NCI-H526 treated with DMSO at 0.1 percent for 48 hours (cell line): Measurements from ENCODE around the gene GLT6D1.

Source experiments
- DNase-seq: peaks from one replicate; lab custom pipeline; 2025; lab: John Stamatoyannopoulos, UW

GLT6D1 gene

DNA sequence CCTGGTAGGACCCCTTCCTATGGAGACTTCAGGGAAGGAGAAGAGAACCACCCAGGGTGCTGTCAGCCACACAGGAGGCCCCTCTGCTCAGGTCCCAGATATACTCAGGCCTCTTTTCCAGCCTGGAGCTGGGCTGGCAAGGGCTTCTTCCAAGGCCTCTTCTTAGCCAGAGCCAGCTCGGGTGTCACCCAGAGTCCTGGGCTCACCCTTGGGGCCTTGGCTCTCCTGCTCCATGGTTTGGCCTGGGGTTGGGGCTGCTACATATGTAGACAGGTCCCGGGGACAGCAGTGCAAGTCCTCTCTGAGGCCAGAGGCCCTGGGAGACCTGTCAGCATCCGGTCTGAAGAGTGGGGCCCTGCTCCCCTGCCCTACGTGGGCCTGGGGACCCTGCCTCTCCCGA lies 55.0 kb downstream of the GLT6D1 start:
- DNase-seq, result no peak

DNA sequence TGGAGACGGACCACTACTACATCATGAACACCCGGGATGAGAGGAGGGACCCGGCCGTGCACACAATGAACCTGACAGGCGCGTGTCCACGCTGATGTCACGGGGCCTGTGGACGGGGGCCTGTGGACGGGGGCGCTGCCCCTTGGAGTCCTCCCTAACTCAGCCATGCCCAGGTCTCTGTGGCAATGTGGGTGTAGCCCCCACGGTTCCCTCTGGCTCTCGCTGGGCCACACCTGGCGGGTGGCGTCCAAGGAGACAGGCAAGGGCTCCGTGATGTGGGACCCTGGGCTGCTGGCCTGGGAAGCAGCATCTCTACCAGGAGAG lies 55.7 kb downstream of the GLT6D1 start:
- DNase-seq, result no peak

DNA sequence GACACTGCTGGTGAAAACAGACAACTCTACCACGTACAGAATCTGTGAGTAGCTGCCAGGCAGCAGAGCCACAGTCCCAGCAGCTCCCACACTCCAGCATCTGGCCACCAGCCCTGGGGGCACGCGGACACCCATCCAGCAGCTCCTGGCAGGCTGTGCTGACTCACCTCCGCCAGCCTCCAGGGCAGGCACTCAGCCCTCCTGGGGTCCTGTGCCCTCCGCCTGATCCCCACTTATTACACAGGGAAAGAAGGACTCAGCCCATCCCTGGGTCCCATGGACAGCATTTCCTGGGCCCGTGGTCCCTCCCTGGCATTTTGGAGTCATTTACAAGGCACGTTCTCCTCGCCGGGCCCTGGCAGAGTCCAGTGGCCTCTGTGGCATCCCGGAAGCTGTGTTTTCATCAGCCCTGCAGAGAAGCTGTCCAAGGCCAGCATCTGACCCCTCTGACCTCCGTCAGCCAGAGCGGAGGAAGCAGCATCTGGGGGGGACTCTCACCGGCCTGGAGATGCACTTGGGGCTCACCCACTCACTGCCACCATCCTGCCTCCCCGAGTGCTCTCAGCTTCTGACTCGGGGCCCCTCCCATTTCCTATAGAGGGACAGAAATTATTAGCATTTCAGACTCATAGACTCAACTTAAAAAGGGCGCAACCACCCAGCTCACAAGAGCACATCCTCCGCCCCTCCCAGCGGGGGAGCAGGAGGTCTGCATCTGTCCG lies 56.2 kb downstream of the GLT6D1 start:
- no peak for DNase-seq

DNA sequence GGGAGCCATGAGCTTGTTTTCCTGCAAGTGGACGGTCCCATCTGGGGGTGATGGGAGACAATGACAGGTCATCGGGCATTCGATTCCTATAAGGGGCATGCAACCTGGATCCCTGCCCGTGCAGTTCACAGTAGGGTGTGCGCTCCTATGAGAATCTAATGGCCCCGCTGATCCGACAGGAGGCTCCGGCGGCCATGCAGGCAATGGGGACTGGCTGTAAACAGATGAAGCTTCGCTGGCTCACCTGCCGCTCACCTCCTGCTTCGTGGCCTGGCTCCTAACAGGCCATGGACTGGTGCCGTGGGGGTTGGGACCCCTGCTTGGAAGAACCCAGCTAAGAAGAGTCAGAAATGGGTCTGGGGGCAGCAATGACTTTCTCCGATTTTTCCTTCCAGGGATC lies 56.8 kb downstream of the GLT6D1 start:
- no peak for DNase-seq

DNA sequence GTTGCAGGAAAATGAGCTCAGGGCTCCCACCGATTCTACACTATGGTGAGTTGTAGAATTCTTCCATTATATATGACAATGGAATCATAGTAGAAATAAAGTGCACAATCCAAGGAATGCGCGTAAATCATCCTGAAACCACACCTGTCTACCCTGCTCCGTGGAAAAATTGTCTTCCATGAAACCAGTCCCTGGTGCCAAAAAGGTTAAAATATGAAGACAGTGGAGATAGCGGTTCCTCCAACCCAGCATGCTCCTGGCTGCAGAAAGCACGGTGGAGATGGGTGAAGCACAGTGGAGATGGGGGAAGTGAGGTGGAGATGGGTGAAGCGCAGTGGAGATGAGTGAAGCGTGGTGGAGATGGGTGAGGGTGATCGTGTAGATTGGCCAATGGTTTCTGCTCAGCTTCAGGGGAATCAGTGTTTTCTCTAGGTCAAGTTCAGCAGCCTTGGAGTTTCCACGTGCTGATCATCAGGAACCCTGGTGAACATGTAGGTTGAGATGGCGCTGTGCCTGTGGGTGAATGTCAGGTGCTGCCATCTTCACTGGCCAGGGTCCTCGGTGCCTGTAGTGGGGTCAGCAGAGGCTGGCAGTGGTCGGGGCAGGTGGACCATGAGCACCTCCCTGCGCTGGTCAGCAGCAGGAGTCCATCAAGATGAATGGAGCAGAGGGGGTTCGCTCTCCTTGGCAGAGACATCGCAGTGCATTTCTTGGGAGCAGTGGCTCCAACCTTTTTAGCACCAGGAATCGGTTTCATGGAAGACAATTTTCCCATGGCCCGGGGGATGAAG lies 57.5 kb downstream of the GLT6D1 start:
- no peak for DNase-seq

DNA sequence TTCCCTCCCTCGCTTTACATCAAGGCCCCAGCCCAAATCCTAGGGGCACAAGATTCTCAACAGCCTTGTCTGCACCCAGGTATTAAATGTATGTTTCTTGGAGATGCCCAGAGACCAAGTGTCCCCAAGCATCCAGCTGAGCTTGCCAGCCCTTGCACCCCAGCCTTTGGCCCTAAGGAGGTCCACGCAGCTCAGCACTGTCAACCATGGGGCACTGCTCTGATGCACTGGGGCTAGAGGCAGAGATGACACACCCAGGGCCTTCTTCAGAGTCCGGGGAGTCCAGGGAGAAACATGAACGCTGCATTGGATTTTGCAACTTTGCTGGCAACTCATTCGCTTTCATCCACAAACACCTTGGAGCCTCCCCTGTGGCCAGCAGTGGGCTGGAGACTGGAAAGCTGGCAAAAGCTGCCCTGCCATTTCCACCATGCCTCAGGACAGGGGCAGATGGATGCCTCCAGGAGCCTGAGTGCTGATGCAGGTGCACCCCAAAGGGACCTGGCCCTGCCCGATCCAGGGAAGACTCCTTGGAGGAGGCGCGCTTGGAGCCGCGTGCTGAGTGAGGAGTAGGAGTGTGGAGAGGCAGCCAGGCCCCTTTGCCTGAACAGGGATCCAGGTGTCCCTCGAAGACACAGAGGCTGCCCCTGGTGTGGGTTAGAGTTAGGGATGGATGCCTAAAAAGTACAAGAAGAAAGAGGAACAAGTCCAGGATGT lies 58.5 kb downstream of the GLT6D1 start:
- DNase-seq, result no peak

DNA sequence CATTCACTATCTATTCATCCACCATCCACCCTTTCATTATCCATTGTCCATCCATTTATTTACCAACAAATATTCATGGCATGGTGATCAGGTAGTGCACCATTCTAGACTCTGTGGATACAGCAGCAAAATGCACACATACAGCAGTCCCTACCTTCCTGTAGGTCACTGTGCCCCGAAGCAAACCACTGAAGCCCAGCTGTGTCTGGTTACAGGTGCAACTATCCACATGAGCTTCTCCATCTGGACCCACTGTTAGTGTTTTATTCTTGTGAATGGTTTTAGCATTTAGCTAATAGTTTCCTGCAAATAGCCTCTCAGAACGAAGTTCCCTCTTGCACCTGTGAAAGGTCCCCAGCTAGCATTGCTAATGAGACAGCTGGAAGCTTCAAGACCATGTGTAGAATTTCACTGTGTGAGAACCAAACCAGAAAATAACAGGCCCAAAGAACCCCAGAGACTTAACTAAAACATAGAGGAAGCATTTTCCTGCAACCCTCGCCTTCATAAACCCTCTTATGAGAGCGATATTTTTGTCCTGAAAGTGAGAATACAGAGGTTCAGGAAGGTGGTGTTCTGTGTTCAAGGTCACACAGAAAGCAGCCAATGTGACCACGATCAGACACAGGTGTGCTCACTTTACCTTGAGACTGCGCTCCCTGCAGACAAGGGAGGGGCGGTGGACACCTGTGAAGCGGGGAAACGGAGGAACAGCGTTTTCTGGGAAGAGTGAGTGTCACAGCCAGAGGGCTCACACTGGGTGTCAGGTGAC lies 59.3 kb downstream of the GLT6D1 start:
- no peak for DNase-seq

DNA sequence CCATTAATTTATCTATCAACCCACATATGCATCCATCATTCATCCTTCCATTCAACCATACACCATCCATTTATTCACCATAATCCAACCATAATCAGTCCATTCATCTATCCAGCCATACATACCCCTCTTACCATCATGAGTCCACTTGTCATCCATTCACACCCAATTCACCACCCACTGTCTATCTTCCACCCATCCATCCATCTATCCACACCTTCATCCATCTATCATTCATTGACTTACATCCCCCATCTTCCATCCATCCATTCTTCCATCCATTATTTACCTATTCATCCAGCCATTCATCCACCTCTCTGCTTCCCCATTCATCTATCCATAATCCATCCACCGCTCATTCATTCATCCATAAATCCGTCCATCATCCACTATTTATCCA lies 60.0 kb downstream of the GLT6D1 start:
- no peak for DNase-seq

DNA sequence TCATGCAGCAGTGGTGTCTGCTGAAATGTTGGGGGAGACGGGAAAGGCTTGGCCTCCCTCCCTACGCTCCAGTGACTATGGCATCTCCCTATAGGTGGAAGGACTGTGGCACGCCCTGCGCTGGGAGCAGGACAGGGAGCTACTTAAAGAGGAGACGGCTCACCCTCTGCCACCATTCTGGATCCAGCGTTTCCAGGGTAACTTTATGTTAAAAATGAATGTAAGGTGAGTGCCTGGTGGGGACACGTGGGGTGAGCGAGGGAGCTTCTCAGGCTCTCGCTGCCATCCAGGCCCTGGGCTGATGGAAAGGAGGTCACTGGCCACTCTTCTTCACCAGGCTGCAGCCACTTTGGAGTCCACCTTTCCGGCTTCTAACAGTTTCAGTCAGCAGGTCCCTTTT lies 62.1 kb downstream of the GLT6D1 start:
- no peak for DNase-seq

DNA sequence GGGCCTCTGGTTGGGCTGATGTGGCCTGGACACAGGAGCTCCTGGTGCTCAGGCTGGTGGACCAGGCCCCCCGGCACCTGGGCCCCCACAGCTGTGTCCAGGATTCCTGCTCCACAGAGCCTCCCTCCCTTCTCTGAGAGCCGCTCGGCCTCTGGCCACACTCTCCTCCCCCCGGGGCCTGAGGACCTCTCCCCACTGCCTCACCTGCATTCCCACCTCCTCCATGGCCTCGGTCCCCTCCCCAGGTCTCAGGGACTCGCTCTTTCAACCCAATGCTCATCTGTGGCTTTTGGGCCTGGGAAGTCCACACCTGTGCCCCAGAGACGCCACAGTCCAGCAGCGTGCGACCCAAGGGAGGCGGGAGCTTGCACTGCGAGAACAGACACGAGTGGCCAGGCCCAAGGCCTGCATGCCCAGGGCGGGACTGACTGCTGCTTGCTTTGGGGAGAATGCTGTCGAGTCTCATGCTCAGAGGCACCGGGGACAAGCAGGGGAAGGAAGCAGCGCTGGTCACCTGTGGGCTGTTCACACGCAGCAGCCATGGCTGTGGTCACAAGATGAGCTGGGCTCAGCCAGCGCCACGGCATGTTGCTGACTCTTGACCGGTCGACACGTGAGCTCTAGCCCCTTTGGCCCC lies 63.2 kb downstream of the GLT6D1 start:
- DNase-seq, result no peak

DNA sequence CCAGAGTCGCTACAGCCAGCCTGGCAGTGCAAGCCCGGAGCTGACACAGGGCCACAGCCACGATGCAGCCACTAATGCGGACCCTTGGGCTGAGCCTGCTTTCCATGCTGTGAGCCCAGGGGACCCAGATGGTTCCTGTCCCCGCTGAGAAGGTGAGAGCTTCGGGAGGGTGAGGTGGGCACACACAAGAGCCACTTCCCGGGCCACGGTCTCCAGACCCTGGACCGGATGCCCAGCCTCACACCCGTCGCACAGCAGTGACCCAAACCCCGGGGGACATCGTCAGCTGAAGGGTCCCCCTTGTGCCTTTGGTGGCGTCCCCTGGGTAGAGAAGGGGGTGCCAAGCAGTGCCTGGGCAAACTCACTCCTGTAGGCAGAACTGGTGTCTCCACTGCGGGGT lies 64.4 kb downstream of the GLT6D1 start:
- no peak for DNase-seq

DNA sequence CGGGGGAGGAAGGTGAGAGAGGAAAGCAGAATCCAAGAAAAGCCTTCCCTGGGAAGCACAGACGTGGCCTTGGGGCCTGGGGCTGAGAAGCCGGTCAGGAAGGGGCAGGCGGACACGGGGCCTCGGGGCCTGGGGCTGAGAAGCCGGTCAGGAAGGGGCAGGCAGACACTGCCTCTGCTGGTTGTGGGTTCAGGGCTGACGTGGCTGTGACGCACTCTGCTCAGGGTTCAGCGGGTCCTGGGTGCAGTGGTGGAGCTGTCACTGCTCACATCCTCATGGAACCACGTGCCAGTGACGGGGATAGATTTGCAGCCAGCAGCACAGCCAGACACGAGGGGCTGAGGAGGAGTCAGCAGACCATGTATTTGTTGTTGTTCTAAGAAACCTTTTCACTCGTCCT lies 65.0 kb downstream of the GLT6D1 start:
- DNase-seq, result no peak
